Fibroblast of lung (primary cell): ENCODE results near the gene ZNF132.

Experiments
- CTCF ChIP-seq, 2 donors: IDR thresholded peaks in 1 of 2; conservative IDR thresholded peaks in 1 of 2; 1 replicate in 1 of 2; 2 replicates in 1 of 2; pipeline ENCODE4 v1.5.1; 2011 to 2012; ENCODE audit warnings: low read length in 2 of 2, control low read depth in 1 of 2, inconsistent platforms in 1 of 2, low read depth in 1 of 2, mild to moderate bottlenecking in 1 of 2
- EZH2 ChIP-seq: IDR thresholded peaks from 2 replicates; pipeline ENCODE4 v1.5.1; 2012; ENCODE audit warnings: low read length, control low read depth, mild to moderate bottlenecking; ENCODE audit errors: missing control alignments

GRCh38 chr19:58393725-58394033 is 46.3 kb downstream of the ZNF132 start:
- TF ChIP-seq CTCF (conservative IDR thresholded peaks at IDR 0.05 in 1 of 2, IDR thresholded peaks at IDR 0.05 in 1 of 2; ENCODE audit: low read depth in 1 of 2, low read length in 2 of 2) (no peak), EZH2 (no peak)
